Muscle layer of colon (tissue), 2 donors: ENCODE data around the gene ARHGAP27.
A peak's percentile ranks its signal among the peaks of the same experiment; 100 is the strongest.
"Not testable (repeated sequence)": the region's sequence is repeated elsewhere in the genome, so short reads cannot be mapped to it uniquely, and the experiment has no call there.

Source experiments
- H3K27ac ChIP-seq: one replicate; pipeline ENCODE4 v1.7.0; 2013; ENCODE audit warnings: low read depth, mild to moderate bottlenecking, low read length, moderate library complexity
- H3K27me3 ChIP-seq, 2 donors: one replicate each; pipeline ENCODE4 v1.7.0; 2013; ENCODE audit warnings: low read length in 2 of 2, mild to moderate bottlenecking in 2 of 2; ENCODE audit not compliant: insufficient read depth in 2 of 2, control insufficient read depth in 1 of 2
- H3K36me3 ChIP-seq: one replicate; pipeline ENCODE4 v1.7.0; 2013; ENCODE audit warnings: mild to moderate bottlenecking, low read length; ENCODE audit not compliant: insufficient read depth
- H3K4me1 ChIP-seq: one replicate; pipeline ENCODE4 v1.7.0; 2013; ENCODE audit warnings: mild to moderate bottlenecking, low read length; ENCODE audit not compliant: insufficient read depth
- H3K4me3 ChIP-seq, 2 donors: one replicate each; pipeline ENCODE4 v1.7.0; 2013; ENCODE audit warnings: low read length in 2 of 2, low read depth in 1 of 2, mild to moderate bottlenecking in 1 of 2, moderate library complexity in 1 of 2
- H3K9ac ChIP-seq: one replicate; pipeline ENCODE4 v1.7.0; 2013; ENCODE audit warnings: low read length
- H3K9me3 ChIP-seq: one replicate; pipeline ENCODE4 v1.7.0; 2013; ENCODE audit warnings: mild to moderate bottlenecking, low read length
- donor health status: abdominal sarcoma.
- donor health status: Adenocarcinoma of cecum.

Gene ARHGAP27

GRCh38 chr17:45361451-45361850 is 71.2 kb downstream of the ARHGAP27 start:
- H3K9me3 ChIP-seq, result no peaks in the 10 kb centered on the region
- no peaks in the 10 kb centered on the region for H3K36me3 ChIP-seq
- H3K9ac ChIP-seq, result no peak overlapping the region
- H3K4me3 ChIP-seq, result no peak overlapping the region
- no peaks in the 10 kb centered on the region for H3K27me3 ChIP-seq
- H3K27ac ChIP-seq, result no peak overlapping the region
- H3K4me1 ChIP-seq, result no peaks in the 10 kb centered on the region

GRCh38 chr17:45357364-45357997 is 75.2 kb downstream of the ARHGAP27 start:
- no peaks in the 10 kb centered on the region for H3K4me1 ChIP-seq
- no peaks in the 10 kb centered on the region for H3K36me3 ChIP-seq
- no peak overlapping the region for H3K27ac ChIP-seq
- no peaks in the 10 kb centered on the region for H3K9me3 ChIP-seq
- H3K27me3 ChIP-seq, result no peaks in the 10 kb centered on the region
- no peak overlapping the region for H3K4me3 ChIP-seq
- no peak overlapping the region for H3K9ac ChIP-seq

- Histone ChIP-seq H3K27ac (no peak overlapping the region), H3K4me1 (no peaks in the 10 kb centered on the region), H3K9me3 (no peaks in the 10 kb centered on the region), H3K27me3 (no peaks in the 10 kb centered on the region), H3K9ac (no peak overlapping the region), H3K4me3 (no peak overlapping the region), H3K36me3 (no peaks in the 10 kb centered on the region)
Observed at GRCh38 chr17:45355087-45355486, 77.6 kb downstream of the ARHGAP27 start.

GRCh38 chr17:45353043-45353442 is 79.6 kb downstream of the ARHGAP27 start:
- no peak overlapping the region for H3K27ac ChIP-seq
- no peaks in the 10 kb centered on the region for H3K9me3 ChIP-seq
- no peak overlapping the region for H3K4me3 ChIP-seq
- no peaks in the 10 kb centered on the region for H3K4me1 ChIP-seq
- H3K36me3 ChIP-seq, result no peaks in the 10 kb centered on the region
- no peaks in the 10 kb centered on the region for H3K27me3 ChIP-seq
- no peak overlapping the region for H3K9ac ChIP-seq

- H3K4me3 ChIP-seq, result no peak overlapping the region
- H3K4me1 ChIP-seq, result peaks cover 10% of the 10 kb centered on the region
- H3K27ac ChIP-seq, result no peak overlapping the region
- H3K9me3 ChIP-seq, result no peaks in the 10 kb centered on the region
- no peaks in the 10 kb centered on the region for H3K36me3 ChIP-seq
- no peaks in the 10 kb centered on the region for H3K27me3 ChIP-seq
- no peak overlapping the region for H3K9ac ChIP-seq
Observed at GRCh38 chr17:45351831-45352230, 80.8 kb downstream of the ARHGAP27 start.

- no peaks in the 10 kb centered on the region for H3K27me3 ChIP-seq
- H3K9ac ChIP-seq, result no peak overlapping the region
- H3K9me3 ChIP-seq, result no peaks in the 10 kb centered on the region
- H3K36me3 ChIP-seq, result no peaks in the 10 kb centered on the region
- H3K27ac ChIP-seq, result no peak overlapping the region
- H3K4me3 ChIP-seq, result no peak overlapping the region
- peaks cover 27% of the 10 kb centered on the region for H3K4me1 ChIP-seq
Observed at GRCh38 chr17:45347444-45347843, 85.2 kb downstream of the ARHGAP27 start.

GRCh38 chr17:45346216-45347015 is 86.3 kb downstream of the ARHGAP27 start:
- peak overlapping the region; percentile 35 for H3K27ac ChIP-seq
- H3K9me3 ChIP-seq, result no peaks in the 10 kb centered on the region
- H3K4me1 ChIP-seq, result peaks cover 27% of the 10 kb centered on the region
- H3K27me3 ChIP-seq, result no peaks in the 10 kb centered on the region
- H3K9ac ChIP-seq, result no peak overlapping the region
- no peaks in the 10 kb centered on the region for H3K36me3 ChIP-seq
- H3K4me3 ChIP-seq, result no peak overlapping the region

GRCh38 chr17:45345554-45346215 is 87.0 kb downstream of the ARHGAP27 start:
- Histone ChIP-seq H3K27ac (peak overlapping the region; percentile 52), H3K4me1 (peaks cover 27% of the 10 kb centered on the region), H3K4me3 (no peak overlapping the region), H3K9me3 (no peaks in the 10 kb centered on the region), H3K36me3 (no peaks in the 10 kb centered on the region), H3K9ac (no peak overlapping the region), H3K27me3 (no peaks in the 10 kb centered on the region)

- Histone ChIP-seq H3K36me3 (no peaks in the 10 kb centered on the region), H3K9me3 (no peaks in the 10 kb centered on the region), H3K27me3 (no peaks in the 10 kb centered on the region), H3K4me3 (no peak overlapping the region), H3K27ac (peak overlapping the region; percentile 52), H3K9ac (no peak overlapping the region), H3K4me1 (peaks cover 27% of the 10 kb centered on the region)
Observed at GRCh38 chr17:45345246-45345553, 87.5 kb downstream of the ARHGAP27 start.

- not testable (repeated sequence) for H3K27me3 ChIP-seq, H3K36me3 ChIP-seq, H3K4me3 ChIP-seq, H3K9me3 ChIP-seq, H3K27ac ChIP-seq, H3K9ac ChIP-seq
- H3K4me1 ChIP-seq, result peaks cover 27% of the 10 kb centered on the region
Observed at GRCh38 chr17:45343967-45344664, 88.6 kb downstream of the ARHGAP27 start.
